ENCODE measurements around the gene CD300LB. TPM values are rescaled to one million over a fixed set of nuclear protein-coding genes. Genes with fewer than 3 reads are reported as not detected.

The CD300LB gene
- total RNA-seq, 1 donor from 2014 or later = not detected

- DNase-seq (ENCODE audit: low read depth, low spot score) = no peak
Measured at GRCh38 chr17:74549343-74549742, 18.1 kb upstream of the CD300LB start.

GRCh38 chr17:74547736-74548135 is 16.5 kb upstream of the CD300LB start:
- DNase-seq (ENCODE audit: low read depth, low spot score) = no peak

- DNase-seq (ENCODE audit: low read depth, low spot score) = no peak
Measured at GRCh38 chr17:74547264-74547663, 16.0 kb upstream of the CD300LB start.

GRCh38 chr17:74546586-74546985 is 15.3 kb upstream of the CD300LB start:
- DNase-seq (ENCODE audit: low read depth, low spot score) = no peak

- no peak for DNase-seq (ENCODE audit: low read depth, low spot score)
Measured at GRCh38 chr17:74545843-74546230, 14.6 kb upstream of the CD300LB start, which contains the start of gene CD300C. TSS of gene CD300C (minus strand) at chr17:74546115. CDS start at chr17:74545782, 333 bp downstream.

- no peak for DNase-seq (ENCODE audit: low read depth, low spot score)
Measured at GRCh38 chr17:74544991-74545842, 13.9 kb upstream of the CD300LB start.

- no peak for DNase-seq (ENCODE audit: low read depth, low spot score)
Measured at GRCh38 chr17:74543891-74544760, 12.9 kb upstream of the CD300LB start.

GRCh38 chr17:74543406-74543805 is 12.1 kb upstream of the CD300LB start:
- DNase-seq (ENCODE audit: low read depth, low spot score) = no peak

- no peak for DNase-seq (ENCODE audit: low read depth, low spot score)
Measured at GRCh38 chr17:74542727-74543383, 11.6 kb upstream of the CD300LB start.

GRCh38 chr17:74542166-74542565 is 10.9 kb upstream of the CD300LB start:
- no peak for DNase-seq (ENCODE audit: low read depth, low spot score)

GRCh38 chr17:74541176-74542111 is 10.2 kb upstream of the CD300LB start:
- DNase-seq (ENCODE audit: low read depth, low spot score) = no peak

- no peak for DNase-seq (ENCODE audit: low read depth, low spot score)
Measured at GRCh38 chr17:74539281-74539820, 8.1 kb upstream of the CD300LB start.

- DNase-seq (ENCODE audit: low read depth, low spot score) = no peak
Measured at GRCh38 chr17:74536890-74537289, 5.6 kb upstream of the CD300LB start.

GRCh38 chr17:74532115-74532514 is 840 bp upstream of the CD300LB start:
- DNase-seq (ENCODE audit: low read depth, low spot score) = no peak

GRCh38 chr17:74530831-74531150 is 484 bp downstream of the CD300LB start:
- DNase-seq (ENCODE audit: low read depth, low spot score) = no peak

GRCh38 chr17:74529243-74529642 is 2.0 kb downstream of the CD300LB start:
- DNase-seq (ENCODE audit: low read depth, low spot score) = no peak

GRCh38 chr17:74528491-74529199 is 2.6 kb downstream of the CD300LB start:
- DNase-seq (ENCODE audit: low read depth, low spot score) = no peak

GRCh38 chr17:74527756-74528155 is 3.5 kb downstream of the CD300LB start:
- DNase-seq (ENCODE audit: low read depth, low spot score) = no peak

- DNase-seq (ENCODE audit: low read depth, low spot score) = no peak
Measured at GRCh38 chr17:74527081-74527480, 4.2 kb downstream of the CD300LB start.

GRCh38 chr17:74526681-74527080 is 4.6 kb downstream of the CD300LB start:
- no peak for DNase-seq (ENCODE audit: low read depth, low spot score)
